Sigmoid colon (tissue), 7 donors: ENCODE results near the gene CLN6. TPM values are rescaled to one million over a fixed set of nuclear protein-coding genes. Genes with fewer than 3 reads are reported as not detected.

Experiments used
- DNase-seq: peaks from one replicate; pipeline ENCODE4 v3.0.0-alpha.2; 2019
- H3K27ac ChIP-seq, 4 donors: fragments of 200-600 bp; sonication (generic); one replicate each; pipeline ENCODE4 v1.5.1; 2016 to 2019; ENCODE audit warnings: mild to moderate bottlenecking in 1 of 4
- H3K27me3 ChIP-seq, 3 donors: fragments of 200-600 bp; sonication (generic); one replicate each; pipeline ENCODE4 v1.5.1; 2019; ENCODE audit warnings: mild to moderate bottlenecking in 1 of 3
- H3K36me3 ChIP-seq, 4 donors: fragments of 200-600 bp; sonication (generic); one replicate each; pipeline ENCODE4 v1.5.1; 2016 to 2019
- H3K4me1 ChIP-seq, 4 donors: fragments of 200-600 bp; sonication (generic); one replicate each; pipeline ENCODE4 v1.5.1; 2017 to 2019
- H3K4me3 ChIP-seq, 4 donors: fragments of 200-600 bp; sonication (generic); one replicate each; pipeline ENCODE4 v1.5.1; 2017 to 2019; ENCODE audit warnings: mild to moderate bottlenecking in 2 of 4, moderate library complexity in 1 of 4
- H3K9me3 ChIP-seq, 4 donors: fragments of 200-600 bp in 3 of 4; sonication (generic) in 3 of 4; one replicate each; pipeline versions ENCODE4 v1.5.1 to v1.6.1; 2013 to 2019
- CTCF ChIP-seq, 4 experiments: fragments of 450-650 bp in 3 of 4; fragments of 200-600 bp in 1 of 4; IDR thresholded peaks; one replicate each; pipeline ENCODE4 v1.5.1; 2016 to 2019; ENCODE audit warnings: antibody characterized with exemption in 4 of 4, mild to moderate bottlenecking in 3 of 4, moderate library complexity in 2 of 4
- EP300 ChIP-seq, 4 donors: sonication (generic); formaldehyde crosslinking; IDR thresholded peaks; one replicate each; pipeline ENCODE4 v1.6.1; 2017; ENCODE audit warnings: antibody characterized with exemption in 4 of 4
- POLR2A ChIP-seq, 2 donors: fragments of 450-650 bp; IDR thresholded peaks; one replicate each; pipeline ENCODE4 v1.6.1; 2016; ENCODE audit warnings: antibody characterized with exemption in 2 of 2, mild to moderate bottlenecking in 2 of 2, moderate library complexity in 2 of 2
- POLR2AphosphoS5 ChIP-seq, 4 donors: sonication (generic); formaldehyde crosslinking; IDR thresholded peaks; one replicate each; pipeline ENCODE4 v1.6.1; 2017; ENCODE audit warnings: antibody characterized with exemption in 4 of 4
- WGBS, 2 donors: extraction: QIAGEN DNeasy Blood & Tissue Kit; methylation state at CpG; one replicate each; pipeline ENCODE4 v1.1.7; 2013; 5-methylcytosine and 5-hydroxymethylcytosine counted together
- intact Hi-C: fragments of 100-400 bp; cut with DNase I; formaldehyde crosslinking; loops from one replicate; pipeline ENCODE4 v1.15.1; 2023
- polyA plus RNA-seq, 3 donors: library from polyadenylated mRNA; stranded (reverse); fragments of 200-250 nt; gene quantifications; one replicate each; pipeline ENCODE4 v1.2.3, GENCODE V29; 2013
- total RNA-seq, 4 donors: library from RNA; depleted of rRNA; stranded (reverse); fragments of >200 nt; gene quantifications; one replicate each; pipeline ENCODE4 v1.1.0, GENCODE V29; 2016
- donor health status: healthy with polysubstance abuse.
- donor health status: Bipolar disorder and iron deficiency.
- donor health status: healthy.

Gene CLN6
- total and polyA plus RNA-seq, 7 donors: 5.4 to 43.3 (median 10.4) TPM

- Histone ChIP-seq H3K9me3 (no peaks in the 10 kb centered on the region), H3K4me1 (no peaks in the 10 kb centered on the region), H3K36me3 (peaks cover 0 to 20% (median 0%) of the 10 kb centered on the region in 4 donors), H3K27ac (no peak overlapping the region), H3K27me3 (no peaks in the 10 kb centered on the region), H3K4me3 (no peak overlapping the region)
- 96 to 98% methylated on average over 6 of the region's 6 CpGs for WGBS, 2 donors
- TF ChIP-seq POLR2AphosphoS5 (IDR thresholded peaks at IDR 0.05): no peak
- DNase-seq: peak; percentile 6
- intact Hi-C loops: no loop called here
These were observed 8.6 kb downstream of the CLN6 start for GRCh38 chr15:68220967-68221366.

GRCh38 chr15:68220489-68220888 is 9.0 kb downstream of the CLN6 start:
- H3K27ac ChIP-seq: no peak overlapping the region
- TF ChIP-seq EP300 (IDR thresholded peaks at IDR 0.05) (no peak), POLR2A (IDR thresholded peaks at IDR 0.05) (no peak), POLR2AphosphoS5 (IDR thresholded peaks at IDR 0.05) (no peak), CTCF (IDR thresholded peaks at IDR 0.05) (no peak)
- 96 to 99% methylated on average over 2 of the region's 2 CpGs for WGBS, 2 donors
- H3K36me3 ChIP-seq: peaks cover 0 to 20% (median 0%) of the 10 kb centered on the region in 4 donors
- no peaks in the 10 kb centered on the region for H3K9me3 ChIP-seq
- intact Hi-C loops: no loop called here
- DNase-seq: no peak
- no peak overlapping the region for H3K4me3 ChIP-seq
- no peaks in the 10 kb centered on the region for H3K27me3 ChIP-seq
- H3K4me1 ChIP-seq: no peaks in the 10 kb centered on the region

GRCh38 chr15:68218847-68219798 is 10.4 kb downstream of the CLN6 start:
- peak; percentile 43 for DNase-seq
- no peaks in the 10 kb centered on the region for H3K4me1 ChIP-seq
- H3K4me3 ChIP-seq: no peak overlapping the region
- intact Hi-C loops: loop anchor here (10.0 kb wide), 1 partner anchor 164 kb away; the partner anchor contains the start of gene PIAS1
- no peak overlapping the region for H3K27ac ChIP-seq
- no peaks in the 10 kb centered on the region for H3K27me3 ChIP-seq
- no peak for TF ChIP-seq POLR2AphosphoS5 (IDR thresholded peaks at IDR 0.05)
- TF ChIP-seq EP300 (IDR thresholded peaks at IDR 0.05): no peak
- TF ChIP-seq POLR2A (IDR thresholded peaks at IDR 0.05): no peak
- no peak for TF ChIP-seq CTCF (IDR thresholded peaks at IDR 0.05)
- no peaks in the 10 kb centered on the region for H3K9me3 ChIP-seq
- H3K36me3 ChIP-seq: peaks cover 0 to 20% (median 0%) of the 10 kb centered on the region in 4 donors
- WGBS, 2 donors: 95 to 96% methylated on average over 9 of the region's 9 CpGs

GRCh38 chr15:68218331-68218730 is 11.2 kb downstream of the CLN6 start:
- peaks cover 0 to 20% (median 0%) of the 10 kb centered on the region in 4 donors for H3K36me3 ChIP-seq
- no peak overlapping the region for H3K4me3 ChIP-seq
- 95% methylated on average over 8 of the region's 8 CpGs for WGBS, 2 donors
- DNase-seq: peak; percentile 11
- intact Hi-C loops: loop anchor here (10.0 kb wide), 1 partner anchor 164 kb away; the partner anchor contains the start of gene PIAS1
- TF ChIP-seq EP300 (IDR thresholded peaks at IDR 0.05): no peak
- TF ChIP-seq POLR2AphosphoS5 (IDR thresholded peaks at IDR 0.05): no peak
- no peak for TF ChIP-seq CTCF (IDR thresholded peaks at IDR 0.05)
- no peak for TF ChIP-seq POLR2A (IDR thresholded peaks at IDR 0.05)
- no peaks in the 10 kb centered on the region for H3K9me3 ChIP-seq
- no peaks in the 10 kb centered on the region for H3K27me3 ChIP-seq
- no peak overlapping the region for H3K27ac ChIP-seq
- H3K4me1 ChIP-seq: no peaks in the 10 kb centered on the region

GRCh38 chr15:68217341-68217740 is 12.2 kb downstream of the CLN6 start:
- no peaks in the 10 kb centered on the region for H3K9me3 ChIP-seq
- TF ChIP-seq POLR2AphosphoS5 (IDR thresholded peaks at IDR 0.05) (no peak), CTCF (IDR thresholded peaks at IDR 0.05) (no peak), EP300 (IDR thresholded peaks at IDR 0.05) (no peak), POLR2A (IDR thresholded peaks at IDR 0.05) (no peak)
- no peaks in the 10 kb centered on the region for H3K27me3 ChIP-seq
- no peak overlapping the region for H3K4me3 ChIP-seq
- no peak overlapping the region for H3K27ac ChIP-seq
- no peaks in the 10 kb centered on the region for H3K4me1 ChIP-seq
- intact Hi-C loops: loop anchor here (10.0 kb wide), 1 partner anchor 163 kb away; the partner anchor contains the start of gene PIAS1
- H3K36me3 ChIP-seq: peaks cover 0 to 20% (median 0%) of the 10 kb centered on the region in 4 donors
- peak; percentile 8 for DNase-seq
- WGBS, 2 donors: 82 to 93% methylated on average over 4 of the region's 4 CpGs
